K562 (cell line): ENCODE measurements around the gene CASD1. TPM values are rescaled to one million over a fixed set of nuclear protein-coding genes. Genes with fewer than 3 reads are reported as not detected.

ENCODE experiments used
- ATAC-seq: fragments of 200-7000 bp; cut with Tn5 transposase; 3 replicates; pipeline ENCODE4 v1.9.1; 2020; ENCODE audit warnings: moderate library complexity
- BruUV-seq: library from RNA; stranded (reverse); fragments of 400-500 nt; replicated peaks from 2 replicates; lab custom pipeline; 2021; lab: Mats Ljungman, UMichigan
- CTCF ChIA-PET: fragments of 300-600 bp; formaldehyde crosslinking; extraction: SDS; loops from one replicate; lab custom pipeline; 2021; ENCODE audit warnings: low intra/inter-chr PET ratio; lab: Yijun Ruan, JAX
- POLR2A ChIA-PET: fragments of 300-600, 350-650 bp; sonication (Branson Sonifier 250); formaldehyde crosslinking; extraction: SDS; loops from one replicate; lab custom pipeline; 2021; ENCODE audit warnings: antibody characterized with exemption, inconsistent platforms; lab: Yijun Ruan, JAX
- DNase-seq, 4 experiments: peaks; one replicate each; pipeline versions ENCODE4 v3.0.0 to v3.0.0-alpha.2; 2011 to 2018; ENCODE audit warnings: low spot score in 3 of 4, mixed read lengths in 3 of 4; ENCODE audit errors: extremely low read depth in 1 of 4
- FAIRE-seq: peaks from 2 replicates; lab custom pipeline; 2011; peaks lifted over from hg19 to GRCh38; lab: Jason Lieb, UNC
- H2AFZ ChIP-seq: 2 replicates; pipeline ENCODE4 v1.6.0; 2011; ENCODE audit warnings: low read depth, low read length, control low read depth, inconsistent platforms
- H3K27ac ChIP-seq: fragments of 200-600 bp; 3 replicates; pipeline ENCODE4 v1.8.0; 2011; ENCODE audit warnings: low read depth, mild to moderate bottlenecking, control low read depth, inconsistent platforms, low read length, moderate library complexity, mixed read lengths; ENCODE audit errors: extremely low read depth
- H3K27me3 ChIP-seq, 2 experiments: fragments of 300-600 bp in 1 of 2; 2 replicates in 1 of 2; 3 replicates in 1 of 2; pipeline versions ENCODE4 v1.6.0 to v1.8.0; 2011; ENCODE audit warnings: inconsistent platforms in 2 of 2, low read length in 2 of 2, mild to moderate bottlenecking in 1 of 2, mixed read lengths in 1 of 2, moderate library complexity in 1 of 2; ENCODE audit not compliant: control insufficient read depth in 2 of 2, insufficient read depth in 2 of 2
- H3K36me3 ChIP-seq: fragments of 300-600 bp; 3 replicates; pipeline ENCODE4 v1.8.0; 2011; ENCODE audit warnings: mild to moderate bottlenecking, low read length, inconsistent platforms; ENCODE audit not compliant: control insufficient read depth, insufficient read depth
- H3K4me1 ChIP-seq, 2 experiments: fragments of 200-600 bp in 1 of 2; replicated peaks in 1 of 2; 2 replicates in 1 of 2; 3 replicates in 1 of 2; pipeline versions ENCODE4 v1.5.1 to v1.8.0; 2011; ENCODE audit warnings: inconsistent platforms in 2 of 2, low read length in 2 of 2, mild to moderate bottlenecking in 1 of 2, mixed read lengths in 1 of 2, moderate library complexity in 1 of 2; ENCODE audit not compliant: control insufficient read depth in 2 of 2, insufficient read depth in 2 of 2
- H3K4me2 ChIP-seq: 2 replicates; pipeline ENCODE4 v1.6.1; 2011; ENCODE audit warnings: low read length, control low read depth, inconsistent platforms, mixed read lengths; ENCODE audit not compliant: insufficient read depth
- H3K4me3 ChIP-seq: fragments of 200-600 bp; sonication (generic), shearing (Covaris generic); 2 replicates; pipeline ENCODE4 v1.5.1; 2016; ENCODE audit warnings: control low read depth, inconsistent platforms
- H3K79me2 ChIP-seq: fragments of 200-600 bp; 3 replicates; pipeline ENCODE4 v1.8.0; 2011; ENCODE audit warnings: low read length, inconsistent platforms; ENCODE audit not compliant: control insufficient read depth, insufficient read depth
- H3K9ac ChIP-seq, 2 experiments: 2 replicates each; pipeline versions ENCODE4 v1.6.0 to v1.6.1; 2011; ENCODE audit warnings: low read depth in 2 of 2, low read length in 2 of 2, control low read depth in 1 of 2, inconsistent platforms in 1 of 2, mild to moderate bottlenecking in 1 of 2, mixed read lengths in 1 of 2; ENCODE audit not compliant: insufficient read depth in 1 of 2
- H3K9me1 ChIP-seq: one replicate; pipeline ENCODE4 v1.6.0; 2011; ENCODE audit warnings: inconsistent platforms, mild to moderate bottlenecking, low read length, moderate library complexity; ENCODE audit not compliant: control insufficient read depth, insufficient read depth
- H3K9me3 ChIP-seq: replicated peaks from 2 replicates; pipeline ENCODE4 v1.5.1; 2011; ENCODE audit warnings: low read depth, low read length, inconsistent platforms; ENCODE audit not compliant: control insufficient read depth, insufficient read depth
- H4K20me1 ChIP-seq: replicated peaks from 2 replicates; pipeline ENCODE4 v1.6.1; 2011; ENCODE audit warnings: low read length, inconsistent platforms, mixed read lengths; ENCODE audit not compliant: control insufficient read depth, insufficient read depth
- ASH1L ChIP-seq: fragments of 450-650 bp; IDR thresholded peaks from 2 replicates; pipeline ENCODE4 v1.6.1; 2018; ENCODE audit warnings: borderline replicate concordance, mild to moderate bottlenecking, low read depth; ENCODE audit not compliant: partially characterized antibody
- BHLHE40 ChIP-seq: IDR thresholded peaks from 2 replicates; pipeline ENCODE4 v1.6.1; 2011; ENCODE audit warnings: low read length, improper control_type of control experiment
- CBFA2T3 ChIP-seq: fragments of 450-650 bp; IDR thresholded peaks from 2 replicates; pipeline ENCODE4 v1.6.1; 2017
- CCAR2 ChIP-seq: fragments of 200-400 bp; formaldehyde crosslinking; IDR thresholded peaks from 2 replicates; pipeline ENCODE4 v1.6.1; 2017; ENCODE audit warnings: mild to moderate bottlenecking, low read depth, low read length
- HDAC8 ChIP-seq: fragments of 450-650 bp; IDR thresholded peaks from 2 replicates; pipeline ENCODE4 v1.6.1; 2016; ENCODE audit warnings: mild to moderate bottlenecking, missing genetic modification characterization, moderate library complexity, missing compliant biosample characterization
- ILF3 ChIP-seq: fragments of 450-650 bp; IDR thresholded peaks from 2 replicates; pipeline ENCODE4 v1.6.1; 2018; ENCODE audit warnings: antibody characterized with exemption, mild to moderate bottlenecking, moderate library complexity, borderline replicate concordance
- JUN ChIP-seq, 2 experiments: sonication (generic) in 1 of 2; formaldehyde crosslinking in 1 of 2; IDR thresholded peaks; 2 replicates each; pipeline versions ENCODE4 v1.6.1 to v1.8.0; 2012 to 2022; ENCODE audit warnings: borderline replicate concordance in 2 of 2, mild to moderate bottlenecking in 2 of 2, improper control_type of control experiment in 1 of 2, low read depth in 1 of 2, low read length in 1 of 2, missing genetic modification reagents in 1 of 2
- KLF16 ChIP-seq: IDR thresholded peaks from 2 replicates; pipeline ENCODE4 v1.6.1; 2016; ENCODE audit warnings: antibody characterized with exemption
- MTA3 ChIP-seq: fragments of 450-650 bp; formaldehyde crosslinking; IDR thresholded peaks from 2 replicates; pipeline ENCODE4 v1.6.1; 2017; ENCODE audit warnings: mild to moderate bottlenecking, borderline replicate concordance
- MXI1 ChIP-seq: IDR thresholded peaks from 2 replicates; pipeline ENCODE4 v1.6.1; 2011; ENCODE audit warnings: low read depth, mild to moderate bottlenecking, improper control_type of control experiment, low read length
- NFE2L1 ChIP-seq: fragments of 450-650 bp; IDR thresholded peaks from 2 replicates; pipeline ENCODE4 v1.6.1; 2016; ENCODE audit warnings: missing genetic modification characterization, low read depth, mild to moderate bottlenecking, missing compliant biosample characterization, moderate library complexity, borderline replicate concordance
- NONO ChIP-seq, 2 experiments: fragments of 200-400 bp in 1 of 2; fragments of 450-650 bp in 1 of 2; formaldehyde crosslinking in 1 of 2; IDR thresholded peaks; 2 replicates each; pipeline ENCODE4 v1.6.1; 2017; ENCODE audit warnings: low read depth in 2 of 2, mild to moderate bottlenecking in 2 of 2, moderate library complexity in 2 of 2, low read length in 1 of 2
- NR0B1 ChIP-seq: fragments of 450-650 bp; IDR thresholded peaks from one replicate; pipeline ENCODE4 v1.6.1; 2018; ENCODE audit warnings: mild to moderate bottlenecking, moderate library complexity; ENCODE audit not compliant: partially characterized antibody
- RBBP5 ChIP-seq: fragments of 200-600 bp; sonication (generic); IDR thresholded peaks from 2 replicates; pipeline ENCODE4 v1.6.1; 2012; ENCODE audit warnings: borderline replicate concordance, mild to moderate bottlenecking, low read length, control low read depth, inconsistent platforms; ENCODE audit not compliant: insufficient read depth, poor library complexity, severe bottlenecking
- TEAD4 ChIP-seq, 2 experiments: sonication (generic) in 1 of 2; formaldehyde crosslinking in 1 of 2; IDR thresholded peaks; 2 replicates each; pipeline versions ENCODE4 v1.6.1 to v1.8.0; 2012 to 2022; ENCODE audit warnings: borderline replicate concordance in 1 of 2, inconsistent platforms in 1 of 2, low read length in 1 of 2, mild to moderate bottlenecking in 1 of 2, missing genetic modification reagents in 1 of 2
- in situ Hi-C: fragments of 300-500 bp; cut with MboI; formaldehyde crosslinking; loops from 4 replicates; pipeline ENCODE4 v1.15.0; 2018; ENCODE audit warnings: inconsistent platforms, mixed read lengths
- intact Hi-C: fragments of 100-400 bp; cut with micrococcal nuclease; formaldehyde crosslinking; loops from 2 replicates; pipeline ENCODE4 v1.14.2; 2022
- polyA plus RNA-seq, 8 experiments: library from polyadenylated mRNA; depleted of rRNA in 4 of 8; stranded (reverse) in 5 of 8; unstranded in 3 of 8; fragments of >200 nt; fragmentation: Nextera tagmentation in 2 of 8; fragmentation: Illumina TruSeq in 1 of 8; extraction: Ambion mirVana in 2 of 8; extraction: Trizol in 1 of 8; gene quantifications; 2 replicates each; pipeline versions ENCODE4 v1.2.1 to v1.2.3, GENCODE V29; 2011 to 2014; ENCODE audit warnings: inconsistent platforms in 1 of 8, missing spikeins in 1 of 8
- total RNA-seq, 7 experiments: library from RNA; depleted of rRNA in 6 of 7; stranded (reverse); fragments of >200 nt in 6 of 7; fragmentation: Illumina TruSeq in 2 of 7; extraction: Trizol in 2 of 7; gene quantifications; 2 replicates each; pipeline versions ENCODE4 v1.2.1 to v1.2.3, GENCODE V29; 2011 to 2021; ENCODE audit warnings: low replicate concordance in 1 of 7
- TF ChIP-seq, protein P1 (sequence below): sonication (generic); formaldehyde crosslinking; IDR thresholded peaks from 2 replicates; pipeline ENCODE4 v1.8.1; 2023; ENCODE audit warnings: mild to moderate bottlenecking, missing genetic modification reagents
- TF ChIP-seq, protein P2 (sequence below): fragments of 450-650 bp; formaldehyde crosslinking; conservative IDR thresholded peaks from 2 replicates; pipeline ENCODE4 v1.4.0; 2022; ENCODE audit warnings: mild to moderate bottlenecking, missing genetic modification characterization

CASD1 gene
- total and polyA plus RNA-seq, 9 of the 15 experiments (the other 6 are each of a cell fraction or from before 2014, with no cell fraction given), result 1.2 to 8.2 (median 4.8) TPM

- TF ChIP-seq HDAC8 (tag) (no peak), NFE2L1 (no peak), ILF3 (no peak), JUN (IDR thresholded peaks at IDR 0.05; ENCODE audit: borderline replicate concordance, low read depth, low read length) (no peak), JUN (CRISPR knock-in tag; IDR thresholded peaks at IDR 0.05; ENCODE audit: borderline replicate concordance) (no peak), ASH1L (no peak), NR0B1 (no peak), CBFA2T3 (no peak), CCAR2 (no peak), MXI1 (no peak), KLF16 (no peak), NONO (IDR thresholded peaks at IDR 0.05; ENCODE audit: low read depth in 2 of 2, low read length in 1 of 2) (no peak), TEAD4 (IDR thresholded peaks at IDR 0.05; ENCODE audit: low read length) (no peak), TEAD4 (CRISPR knock-in tag; IDR thresholded peaks at IDR 0.05; ENCODE audit: borderline replicate concordance) (no peak), BHLHE40 (no peak), RBBP5 (no peak), MTA3 (no peak)
- TF ChIP-seq, protein P1, sequence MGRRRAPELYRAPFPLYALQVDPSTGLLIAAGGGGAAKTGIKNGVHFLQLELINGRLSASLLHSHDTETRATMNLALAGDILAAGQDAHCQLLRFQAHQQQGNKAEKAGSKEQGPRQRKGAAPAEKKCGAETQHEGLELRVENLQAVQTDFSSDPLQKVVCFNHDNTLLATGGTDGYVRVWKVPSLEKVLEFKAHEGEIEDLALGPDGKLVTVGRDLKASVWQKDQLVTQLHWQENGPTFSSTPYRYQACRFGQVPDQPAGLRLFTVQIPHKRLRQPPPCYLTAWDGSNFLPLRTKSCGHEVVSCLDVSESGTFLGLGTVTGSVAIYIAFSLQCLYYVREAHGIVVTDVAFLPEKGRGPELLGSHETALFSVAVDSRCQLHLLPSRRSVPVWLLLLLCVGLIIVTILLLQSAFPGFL (CRISPR knock-in tag), result no peak
- TF ChIP-seq, protein P2, sequence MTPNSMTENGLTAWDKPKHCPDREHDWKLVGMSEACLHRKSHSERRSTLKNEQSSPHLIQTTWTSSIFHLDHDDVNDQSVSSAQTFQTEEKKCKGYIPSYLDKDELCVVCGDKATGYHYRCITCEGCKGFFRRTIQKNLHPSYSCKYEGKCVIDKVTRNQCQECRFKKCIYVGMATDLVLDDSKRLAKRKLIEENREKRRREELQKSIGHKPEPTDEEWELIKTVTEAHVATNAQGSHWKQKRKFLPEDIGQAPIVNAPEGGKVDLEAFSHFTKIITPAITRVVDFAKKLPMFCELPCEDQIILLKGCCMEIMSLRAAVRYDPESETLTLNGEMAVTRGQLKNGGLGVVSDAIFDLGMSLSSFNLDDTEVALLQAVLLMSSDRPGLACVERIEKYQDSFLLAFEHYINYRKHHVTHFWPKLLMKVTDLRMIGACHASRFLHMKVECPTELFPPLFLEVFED, result no peak
- POLR2A ChIA-PET, result no interaction called here
- CTCF ChIA-PET, result no interaction called here
- FAIRE-seq (no peak), ATAC-seq (no peak), DNase-seq (no peak)
- H3K27ac ChIP-seq, result no peak overlapping the region
- no peaks in the 10 kb centered on the region for H3K4me1 ChIP-seq
- in situ Hi-C loops, result no loop called here
- H3K27me3 ChIP-seq, result no peaks in the 10 kb centered on the region
- no peak overlapping the region for H3K4me2 ChIP-seq
- H3K9me3 ChIP-seq, result no peaks in the 10 kb centered on the region
- BruUV-seq, result no TSS peak
- no peak overlapping the region for H2AFZ ChIP-seq
- no peaks in the 10 kb centered on the region for H3K79me2 ChIP-seq
- H3K4me3 ChIP-seq, result no peak overlapping the region
- H3K9ac ChIP-seq, result no peak overlapping the region
- H3K36me3 ChIP-seq, result no peaks in the 10 kb centered on the region
- intact Hi-C loops, result no loop called here
- H4K20me1 ChIP-seq, result no peaks in the 10 kb centered on the region
- H3K9me1 ChIP-seq, result no peaks in the 10 kb centered on the region
Observed at GRCh38 chr7:94571816-94572215, 62.2 kb downstream of the CASD1 start.
